ENCODE measurements around the gene CARHSP1.

DNA sequence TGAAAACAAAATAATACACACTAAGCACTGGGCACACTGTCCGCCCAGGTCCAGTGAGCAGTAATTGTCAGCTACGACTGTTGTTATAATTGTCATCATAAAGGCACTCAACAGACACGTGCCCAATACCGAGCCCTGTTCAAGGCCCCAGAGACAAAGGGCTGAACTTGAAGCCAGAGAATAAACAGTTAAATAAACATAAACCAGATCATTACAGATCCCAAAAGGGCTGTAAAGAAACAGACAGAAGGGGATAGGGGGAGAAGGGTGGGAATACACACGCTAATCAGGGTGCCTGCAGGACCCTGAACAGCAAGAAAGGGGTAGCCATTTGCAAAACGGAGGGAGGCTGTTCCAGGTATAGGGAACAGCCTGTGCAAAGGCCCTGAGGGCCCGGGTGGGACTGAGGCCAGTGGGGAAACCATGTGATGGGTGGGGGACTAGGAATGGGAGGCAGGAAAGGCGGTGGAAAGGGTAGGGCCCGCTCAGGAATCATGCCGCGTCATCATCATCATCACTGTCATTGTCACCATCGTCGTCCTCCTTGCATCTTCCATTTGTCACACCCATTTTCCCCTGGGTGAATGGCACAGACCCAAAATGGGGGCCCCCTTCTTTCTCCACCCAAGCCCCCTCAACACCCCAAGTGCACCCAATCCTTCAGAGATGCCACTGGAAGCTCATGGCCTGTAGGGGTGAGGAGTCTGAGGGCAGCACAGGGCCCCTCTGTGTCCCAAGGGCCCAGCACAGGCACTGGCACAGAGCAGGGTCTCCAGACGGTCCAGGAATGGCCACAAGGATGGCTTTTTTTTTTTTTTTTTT, 6.3 kb downstream of the CARHSP1 start:
- TF ChIP-seq, protein P1, sequence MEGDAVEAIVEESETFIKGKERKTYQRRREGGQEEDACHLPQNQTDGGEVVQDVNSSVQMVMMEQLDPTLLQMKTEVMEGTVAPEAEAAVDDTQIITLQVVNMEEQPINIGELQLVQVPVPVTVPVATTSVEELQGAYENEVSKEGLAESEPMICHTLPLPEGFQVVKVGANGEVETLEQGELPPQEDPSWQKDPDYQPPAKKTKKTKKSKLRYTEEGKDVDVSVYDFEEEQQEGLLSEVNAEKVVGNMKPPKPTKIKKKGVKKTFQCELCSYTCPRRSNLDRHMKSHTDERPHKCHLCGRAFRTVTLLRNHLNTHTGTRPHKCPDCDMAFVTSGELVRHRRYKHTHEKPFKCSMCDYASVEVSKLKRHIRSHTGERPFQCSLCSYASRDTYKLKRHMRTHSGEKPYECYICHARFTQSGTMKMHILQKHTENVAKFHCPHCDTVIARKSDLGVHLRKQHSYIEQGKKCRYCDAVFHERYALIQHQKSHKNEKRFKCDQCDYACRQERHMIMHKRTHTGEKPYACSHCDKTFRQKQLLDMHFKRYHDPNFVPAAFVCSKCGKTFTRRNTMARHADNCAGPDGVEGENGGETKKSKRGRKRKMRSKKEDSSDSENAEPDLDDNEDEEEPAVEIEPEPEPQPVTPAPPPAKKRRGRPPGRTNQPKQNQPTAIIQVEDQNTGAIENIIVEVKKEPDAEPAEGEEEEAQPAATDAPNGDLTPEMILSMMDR (IDR thresholded peaks at IDR 0.05), result no peak
- TF ChIP-seq ZFX (IDR thresholded peaks at IDR 0.05; ENCODE audit: borderline replicate concordance), result no peak
